ENCODE results near the gene DLG2.
"Not testable (repeated sequence)": the region's sequence is repeated elsewhere in the genome, so short reads cannot be mapped to it uniquely, and the experiment has no call there.

The DLG2 gene

GRCh38 chr11:83449338-83449913, 2177.7 kb downstream of the DLG2 start:
- no peak for DNase-seq (ENCODE audit: low read depth)

DNA sequence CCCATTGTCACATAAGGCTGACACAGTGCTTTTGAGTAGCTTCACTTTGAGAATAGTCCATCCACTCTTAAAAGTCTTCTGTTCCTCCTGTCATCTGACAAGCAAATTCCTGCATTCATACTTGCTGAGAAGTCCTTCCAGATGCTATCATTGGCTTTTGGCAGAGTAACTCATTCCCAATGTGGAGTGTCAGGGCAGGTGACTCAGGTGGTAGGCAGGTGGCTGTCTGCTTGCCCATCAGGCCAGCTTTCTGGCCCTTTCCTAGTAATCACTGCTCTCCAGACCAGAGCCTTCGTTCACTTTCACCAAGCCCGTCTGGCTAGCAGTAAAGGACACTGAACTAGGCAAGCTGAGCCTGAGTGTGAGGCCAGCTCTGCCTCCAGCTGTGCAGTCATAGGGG, 2178.5 kb downstream of the DLG2 start:
- no peak for DNase-seq (ENCODE audit: low read depth)

DNA sequence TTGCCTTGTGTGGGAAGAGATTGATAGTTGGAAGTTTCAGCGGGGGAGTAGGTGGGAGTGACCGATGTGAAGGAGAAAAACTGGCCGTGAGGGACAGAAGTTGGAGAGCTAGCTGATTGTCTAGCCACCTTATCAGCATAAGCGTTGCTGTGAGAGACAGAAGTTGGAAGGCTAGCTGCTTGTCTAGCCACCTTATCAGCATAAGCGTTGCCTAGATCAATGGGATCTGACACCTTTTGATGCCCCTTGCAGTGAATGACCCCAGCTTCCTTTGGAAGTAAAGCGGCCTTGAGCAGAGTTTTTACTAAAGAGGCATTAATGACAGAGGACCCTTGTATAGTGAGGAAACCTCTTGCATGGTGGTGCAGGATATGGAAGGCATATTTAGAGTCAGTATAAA, 2183.3 kb downstream of the DLG2 start:
- not testable (repeated sequence) for DNase-seq (ENCODE audit: low read depth)

- no peak for DNase-seq (ENCODE audit: low read depth)
Measured at GRCh38 chr11:83441601-83442000, 2185.5 kb downstream of the DLG2 start.

DNA sequence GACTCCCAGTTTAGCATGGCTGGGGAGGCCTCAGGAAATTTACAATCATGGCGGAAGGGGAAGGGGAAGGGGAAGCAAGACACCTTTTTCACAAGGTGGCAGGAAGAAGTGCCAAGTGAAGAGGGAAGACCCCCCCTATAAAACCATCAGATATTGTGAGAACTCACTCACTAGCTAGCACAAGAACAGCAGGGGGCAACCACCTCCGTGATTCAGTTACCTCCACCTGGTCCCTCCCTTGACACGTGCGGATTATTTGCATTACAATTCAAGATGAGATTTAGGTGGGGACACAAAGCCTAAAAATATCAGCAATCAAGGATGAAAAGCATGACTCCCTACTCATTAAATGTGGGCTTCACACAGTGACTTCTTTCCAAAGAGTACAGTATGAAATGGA, 2186.0 kb downstream of the DLG2 start:
- no peak for DNase-seq (ENCODE audit: low read depth)

DNA sequence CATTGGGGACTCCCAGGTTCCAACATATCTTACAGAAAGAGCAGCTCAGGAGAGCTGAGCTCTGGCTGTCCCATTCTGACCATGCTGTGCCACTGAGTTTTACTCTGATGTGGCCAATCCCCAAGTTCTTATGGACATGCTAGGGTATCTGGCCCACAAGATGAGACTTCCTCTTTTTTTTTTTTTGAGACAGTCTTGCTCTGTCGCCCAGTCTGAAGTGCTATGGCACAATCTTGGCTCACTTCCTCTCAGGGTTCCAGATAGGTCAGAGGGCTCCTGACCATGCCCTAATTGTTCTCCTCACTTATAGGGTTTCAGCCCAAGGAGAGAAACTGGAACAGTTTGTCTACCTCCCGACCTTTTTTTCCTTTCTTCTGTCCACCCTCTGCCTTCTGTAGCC, 2188.7 kb downstream of the DLG2 start:
- DNase-seq (ENCODE audit: low read depth), result no peak

DNA sequence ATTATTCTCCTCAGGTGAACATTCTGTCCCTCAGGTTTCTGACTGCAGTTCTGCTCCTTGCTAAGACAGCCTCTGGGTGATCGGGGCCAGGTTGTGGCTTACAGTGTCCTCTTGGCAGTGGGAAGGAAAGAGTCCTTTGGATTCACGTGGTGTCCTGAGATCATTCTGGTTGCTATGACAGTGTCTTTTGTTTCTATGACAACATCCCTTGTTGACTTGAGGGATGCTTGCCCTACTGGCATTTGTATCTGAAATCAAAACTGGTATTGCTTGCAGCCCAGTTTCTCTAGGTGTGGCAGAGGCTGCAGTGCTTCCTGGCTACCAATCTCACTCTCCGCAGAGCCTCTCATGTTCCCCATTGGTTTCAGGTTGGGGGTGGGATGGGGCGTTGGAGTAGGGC, 2189.2 kb downstream of the DLG2 start:
- DNase-seq (ENCODE audit: low read depth), result no peak

GRCh38 chr11:83436855-83437254, 2190.3 kb downstream of the DLG2 start:
- DNase-seq (ENCODE audit: low read depth), result no peak

- DNase-seq (ENCODE audit: low read depth), result not testable (repeated sequence)
Measured at GRCh38 chr11:83434812-83435211, 2192.3 kb downstream of the DLG2 start.

DNA sequence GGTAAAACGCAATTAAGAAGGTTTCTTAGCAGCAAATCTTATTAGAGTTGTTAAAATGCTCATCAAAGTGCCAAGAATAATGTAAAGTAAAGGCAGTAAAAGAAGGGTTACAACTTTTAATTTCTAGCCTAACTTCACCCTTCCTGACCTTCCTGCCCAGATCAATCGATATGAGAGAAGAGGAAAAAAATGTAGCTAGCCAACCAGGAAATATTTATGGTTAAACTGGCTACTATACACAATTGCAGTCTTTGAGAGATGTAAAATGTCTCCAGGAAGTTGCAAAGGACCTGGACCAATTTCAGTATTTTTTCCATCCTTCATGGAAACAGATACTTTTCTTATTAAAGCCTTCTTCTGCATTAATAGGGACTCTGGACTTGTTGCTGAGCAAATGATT, 2199.2 kb downstream of the DLG2 start:
- DNase-seq (ENCODE audit: low read depth), result no peak

DNA sequence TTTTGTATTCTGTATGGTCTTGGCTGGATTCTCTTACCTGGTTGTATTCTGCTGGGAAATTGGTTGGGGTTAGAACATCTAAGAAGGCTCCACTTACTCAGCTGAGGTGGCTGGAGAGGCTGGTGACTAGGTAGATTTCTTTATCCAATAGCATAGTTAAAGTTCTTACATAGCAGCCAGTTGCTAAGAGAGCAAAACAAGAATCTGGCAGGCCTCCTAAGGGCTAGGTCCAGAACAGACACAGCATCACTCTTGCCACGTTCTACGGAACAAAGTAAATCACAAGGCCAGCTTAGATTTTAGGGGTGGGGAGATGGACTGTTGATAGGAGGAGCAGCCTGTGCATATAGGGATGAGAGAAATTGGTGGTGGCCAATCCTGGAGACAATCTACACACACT, 2199.6 kb downstream of the DLG2 start:
- DNase-seq (ENCODE audit: low read depth), result no peak

- DNase-seq (ENCODE audit: low read depth), result no peak
Measured at GRCh38 chr11:83425137-83425466, 2202.0 kb downstream of the DLG2 start.

DNA sequence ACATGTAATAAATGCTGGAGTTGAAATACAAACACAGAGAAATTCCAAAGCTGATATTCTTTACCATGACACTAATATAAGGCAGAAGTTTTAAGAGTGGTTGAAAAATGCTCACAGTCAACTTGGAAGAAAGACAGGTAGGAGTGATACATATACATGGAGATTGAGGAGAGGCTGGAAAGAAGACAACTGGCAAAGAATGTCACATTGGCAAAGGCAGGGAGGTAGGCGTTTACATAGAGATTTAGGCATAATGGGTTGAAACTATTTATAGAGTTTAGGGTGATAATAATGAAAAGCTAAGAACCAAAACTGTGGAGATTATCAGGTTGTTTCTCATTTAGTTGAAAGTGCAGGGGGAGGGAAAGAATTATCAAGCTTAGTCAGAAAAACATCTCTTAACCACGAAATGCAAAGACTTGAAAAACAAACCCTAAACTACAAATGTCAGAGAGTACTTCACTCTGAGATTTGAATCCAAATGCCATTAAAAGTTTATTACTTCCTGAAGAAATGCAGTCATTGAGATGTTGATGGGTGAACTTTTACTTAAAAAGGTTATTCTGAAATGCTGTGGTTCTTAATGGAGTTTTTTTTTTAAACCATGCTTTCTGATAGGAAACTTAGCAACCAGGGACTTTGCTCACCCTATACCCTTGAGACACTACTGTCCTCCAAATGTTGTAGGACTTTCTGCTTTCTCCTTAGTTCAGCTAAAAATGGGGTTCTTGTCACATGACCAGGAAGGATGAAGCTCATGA, 2202.6 kb downstream of the DLG2 start:
- DNase-seq (ENCODE audit: low read depth), result no peak

- not testable (repeated sequence) for DNase-seq (ENCODE audit: low read depth)
Measured at GRCh38 chr11:83422641-83423040, 2204.5 kb downstream of the DLG2 start.

DNA sequence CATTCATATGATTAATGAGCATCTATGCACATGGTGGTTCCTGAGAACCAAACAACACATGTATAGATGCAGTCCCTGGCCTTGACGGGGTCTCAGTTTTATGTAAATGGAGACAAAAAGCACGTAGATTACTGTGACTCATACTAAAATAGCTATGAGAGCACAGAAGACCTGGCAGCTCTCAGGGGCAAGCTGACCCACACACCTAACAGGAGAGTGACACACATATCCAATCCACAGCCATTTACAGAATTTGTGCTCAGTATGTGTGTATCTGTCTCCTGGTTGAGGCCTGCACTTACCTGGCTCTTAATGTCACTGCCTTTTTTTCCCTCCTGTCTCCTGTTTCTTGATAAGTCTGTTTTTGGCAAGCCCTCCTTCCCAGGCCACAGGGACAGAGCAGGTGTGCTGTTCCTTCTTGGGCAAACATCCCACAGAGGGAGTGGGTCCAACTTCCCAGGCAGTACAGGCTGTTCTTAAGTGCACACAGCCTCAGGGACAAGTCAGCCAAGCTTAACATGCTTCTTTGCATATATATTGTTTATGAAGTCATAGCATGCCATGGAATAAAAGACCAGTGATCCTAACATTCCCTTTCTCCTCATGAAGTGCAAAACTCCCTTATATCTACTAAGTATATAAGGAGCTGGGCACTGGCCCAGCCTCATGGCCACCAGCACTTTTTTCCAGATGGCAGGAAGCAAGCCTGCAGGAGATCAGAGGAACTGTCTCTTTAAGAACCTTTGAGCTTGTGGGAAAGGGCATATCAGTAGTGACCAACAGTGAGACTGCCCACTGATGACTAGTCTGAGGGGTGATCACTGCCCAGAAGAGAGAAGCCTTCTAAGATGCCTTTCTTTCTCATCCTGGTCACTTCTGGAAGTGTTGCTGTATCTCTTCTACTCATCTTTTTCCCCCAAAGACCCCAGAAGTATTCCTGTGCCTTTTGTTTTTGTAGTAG, 2216.3 kb downstream of the DLG2 start:
- no peak for DNase-seq (ENCODE audit: low read depth)

- no peak for DNase-seq (ENCODE audit: low read depth)
Measured at GRCh38 chr11:83409891-83410290, 2217.3 kb downstream of the DLG2 start.

DNA sequence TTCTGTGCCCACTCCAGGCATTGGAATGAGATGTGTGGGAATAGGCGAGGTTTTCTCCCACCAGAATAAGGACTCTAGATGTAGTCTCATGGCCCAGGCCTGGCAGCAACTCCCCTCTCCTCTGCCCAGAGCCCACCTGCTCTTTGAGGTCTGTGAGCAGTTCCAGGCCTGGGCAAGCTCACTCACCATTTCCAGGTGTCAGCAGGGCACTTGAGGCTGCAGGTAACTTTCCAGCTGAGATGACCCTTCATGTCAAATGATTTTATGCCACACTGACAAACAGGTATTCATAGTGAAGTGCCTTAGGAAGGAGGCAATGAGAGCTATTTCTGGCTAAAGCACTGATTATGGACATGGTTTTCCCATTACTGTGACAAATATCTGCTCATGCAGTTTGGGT, 2217.7 kb downstream of the DLG2 start:
- no peak for DNase-seq (ENCODE audit: low read depth)

GRCh38 chr11:83408946-83409345, 2218.2 kb downstream of the DLG2 start:
- no peak for DNase-seq (ENCODE audit: low read depth)

All from activated gamma-delta T cell treated with anti-CD3 and anti-CD28 coated beads, Interleukin-2, amount 50 U/mL, for 16 hours (primary cell).